ENCODE data around the gene FBXL7.

Gene FBXL7

GRCh38 chr5:15703901-15704300 is 203.9 kb downstream of the FBXL7 start:
- Histone ChIP-seq H3K27ac (ENCODE audit: low read depth, low read length) (no peak overlapping the region), H3K36me3 (ENCODE audit: control insufficient read depth in 5 of 5, insufficient read depth in 5 of 5, low read length in 5 of 5) (no peaks in the 10 kb centered on the region), H3K27me3 (ENCODE audit: control insufficient read depth in 5 of 5, insufficient read depth in 4 of 5, low read length in 5 of 5) (no peaks in the 10 kb centered on the region), H3K9me3 (ENCODE audit: control insufficient read depth in 5 of 5, low read length in 5 of 5) (no peaks in the 10 kb centered on the region), H3K4me3 (ENCODE audit: low read depth in 1 of 5, low read length in 5 of 5) (no peak overlapping the region), H3K4me1 (ENCODE audit: control insufficient read depth in 5 of 5, insufficient read depth in 5 of 5, low read length in 5 of 5) (peaks cover 0 to 9% (median 6%) of the 10 kb centered on the region in 5 donors), H3K9ac (ENCODE audit: low read length in 5 of 5) (no peak overlapping the region)

DNA sequence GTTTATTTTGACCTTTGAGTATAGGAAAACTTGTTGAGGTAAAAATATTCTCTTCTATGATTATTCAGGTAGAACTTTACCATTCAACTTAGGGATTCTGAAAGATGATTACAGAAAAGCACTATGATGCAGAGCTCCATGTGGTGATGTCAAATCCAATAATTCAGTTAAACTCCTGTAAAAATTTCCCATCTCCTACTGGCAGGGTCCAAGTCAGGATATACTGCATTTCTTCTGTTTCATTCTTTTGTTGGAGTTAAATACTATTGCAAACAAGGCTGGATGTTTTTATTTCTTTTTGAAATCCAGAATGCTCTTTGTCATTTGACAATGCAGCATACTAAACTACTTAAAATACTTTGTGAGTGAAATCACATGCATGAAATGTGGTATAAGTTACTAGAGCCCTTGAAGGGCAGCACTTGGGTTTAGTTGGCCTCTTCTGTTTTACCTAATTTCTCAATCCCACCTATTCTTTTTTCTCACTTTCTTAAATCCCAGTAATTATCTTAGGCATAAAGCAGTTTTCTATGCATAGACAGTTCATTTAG is 204.5 kb downstream of the FBXL7 start:
- Histone ChIP-seq H3K36me3 (ENCODE audit: control insufficient read depth in 5 of 5, insufficient read depth in 5 of 5, low read length in 5 of 5) (no peaks in the 10 kb centered on the region), H3K4me3 (ENCODE audit: low read depth in 1 of 5, low read length in 5 of 5) (no peak overlapping the region), H3K27ac (ENCODE audit: low read depth, low read length) (no peak overlapping the region), H3K9me3 (ENCODE audit: control insufficient read depth in 5 of 5, low read length in 5 of 5) (no peaks in the 10 kb centered on the region), H3K27me3 (ENCODE audit: control insufficient read depth in 5 of 5, insufficient read depth in 4 of 5, low read length in 5 of 5) (no peaks in the 10 kb centered on the region), H3K4me1 (ENCODE audit: control insufficient read depth in 5 of 5, insufficient read depth in 5 of 5, low read length in 5 of 5) (peaks cover 0 to 9% (median 6%) of the 10 kb centered on the region in 5 donors), H3K9ac (ENCODE audit: low read length in 5 of 5) (no peak overlapping the region)

DNA sequence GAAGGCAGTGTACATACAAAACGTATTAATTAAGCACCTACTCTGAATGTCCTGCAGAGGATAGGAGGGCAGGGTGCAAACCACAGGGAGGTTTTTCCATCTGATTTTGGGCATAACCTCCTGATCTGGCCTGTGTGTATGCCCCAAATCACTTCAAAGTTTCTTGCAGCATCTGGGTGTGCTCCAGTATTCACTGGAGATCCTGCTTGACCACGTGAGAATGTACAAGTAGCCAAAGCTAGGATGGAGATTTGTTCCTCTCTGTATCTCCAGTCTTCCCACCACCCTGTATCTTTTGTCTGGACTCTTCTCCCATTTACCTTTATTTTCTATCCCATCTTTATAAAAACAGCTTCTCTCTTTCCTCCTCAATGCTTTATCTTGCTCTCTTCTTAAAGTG is 207.7 kb downstream of the FBXL7 start:
- H3K27ac ChIP-seq (ENCODE audit: low read depth, low read length) = no peak overlapping the region
- no peaks in the 10 kb centered on the region for H3K36me3 ChIP-seq (ENCODE audit: control insufficient read depth in 5 of 5, insufficient read depth in 5 of 5, low read length in 5 of 5)
- no peaks in the 10 kb centered on the region for H3K9me3 ChIP-seq (ENCODE audit: control insufficient read depth in 5 of 5, low read length in 5 of 5)
- H3K4me3 ChIP-seq (ENCODE audit: low read depth in 1 of 5, low read length in 5 of 5) = no peak overlapping the region
- no peak overlapping the region for H3K9ac ChIP-seq (ENCODE audit: low read length in 5 of 5)
- H3K4me1 ChIP-seq (ENCODE audit: control insufficient read depth in 5 of 5, insufficient read depth in 5 of 5, low read length in 5 of 5) = peaks cover 0 to 4% (median 0%) of the 10 kb centered on the region in 5 donors
- H3K27me3 ChIP-seq (ENCODE audit: control insufficient read depth in 5 of 5, insufficient read depth in 4 of 5, low read length in 5 of 5) = no peaks in the 10 kb centered on the region

- H3K27me3 ChIP-seq (ENCODE audit: control insufficient read depth in 5 of 5, insufficient read depth in 4 of 5, low read length in 5 of 5) = no peaks in the 10 kb centered on the region
- H3K4me1 ChIP-seq (ENCODE audit: control insufficient read depth in 5 of 5, insufficient read depth in 5 of 5, low read length in 5 of 5) = peaks cover 0 to 13% (median 0%) of the 10 kb centered on the region in 5 donors
- no peaks in the 10 kb centered on the region for H3K36me3 ChIP-seq (ENCODE audit: control insufficient read depth in 5 of 5, insufficient read depth in 5 of 5, low read length in 5 of 5)
- no peak overlapping the region for H3K4me3 ChIP-seq (ENCODE audit: low read depth in 1 of 5, low read length in 5 of 5)
- no peaks in the 10 kb centered on the region for H3K9me3 ChIP-seq (ENCODE audit: control insufficient read depth in 5 of 5, low read length in 5 of 5)
- no peak overlapping the region for H3K9ac ChIP-seq (ENCODE audit: low read length in 5 of 5)
- no peak overlapping the region for H3K27ac ChIP-seq (ENCODE audit: low read depth, low read length)
Observed at GRCh38 chr5:15711892-15712291, 211.9 kb downstream of the FBXL7 start.

DNA sequence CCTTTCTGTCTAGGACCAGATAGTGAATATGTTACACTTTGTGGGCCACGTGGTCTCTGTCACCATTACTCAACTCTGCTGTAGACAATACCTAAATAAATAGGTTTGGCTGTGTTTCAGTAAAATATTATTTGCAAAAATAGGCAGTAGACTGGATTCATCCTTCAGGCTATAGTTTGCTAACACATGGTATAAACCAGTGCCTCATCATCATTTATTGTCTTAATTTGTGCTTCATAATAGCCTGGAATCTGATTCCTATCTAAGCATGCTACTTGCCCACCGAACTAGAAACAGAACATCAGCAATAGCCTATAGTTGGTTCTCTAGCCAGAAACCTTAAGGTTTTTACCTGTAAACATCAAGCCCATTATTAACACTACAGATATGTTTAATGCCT is 215.6 kb downstream of the FBXL7 start:
- no peak overlapping the region for H3K4me3 ChIP-seq (ENCODE audit: low read depth in 1 of 5, low read length in 5 of 5)
- no peak overlapping the region for H3K9ac ChIP-seq (ENCODE audit: low read length in 5 of 5)
- H3K9me3 ChIP-seq (ENCODE audit: control insufficient read depth in 5 of 5, low read length in 5 of 5) = no peaks in the 10 kb centered on the region
- no peaks in the 10 kb centered on the region for H3K27me3 ChIP-seq (ENCODE audit: control insufficient read depth in 5 of 5, insufficient read depth in 4 of 5, low read length in 5 of 5)
- no peaks in the 10 kb centered on the region for H3K36me3 ChIP-seq (ENCODE audit: control insufficient read depth in 5 of 5, insufficient read depth in 5 of 5, low read length in 5 of 5)
- no peak overlapping the region for H3K27ac ChIP-seq (ENCODE audit: low read depth, low read length)
- H3K4me1 ChIP-seq (ENCODE audit: control insufficient read depth in 5 of 5, insufficient read depth in 5 of 5, low read length in 5 of 5) = peaks cover 0 to 11% (median 0%) of the 10 kb centered on the region in 5 donors

GRCh38 chr5:15715967-15716366 is 216.0 kb downstream of the FBXL7 start:
- Histone ChIP-seq H3K4me1 (ENCODE audit: control insufficient read depth in 5 of 5, insufficient read depth in 5 of 5, low read length in 5 of 5) (peaks cover 0 to 11% (median 0%) of the 10 kb centered on the region in 5 donors), H3K36me3 (ENCODE audit: control insufficient read depth in 5 of 5, insufficient read depth in 5 of 5, low read length in 5 of 5) (no peaks in the 10 kb centered on the region), H3K9me3 (ENCODE audit: control insufficient read depth in 5 of 5, low read length in 5 of 5) (no peaks in the 10 kb centered on the region), H3K27ac (ENCODE audit: low read depth, low read length) (no peak overlapping the region), H3K4me3 (ENCODE audit: low read depth in 1 of 5, low read length in 5 of 5) (no peak overlapping the region), H3K9ac (ENCODE audit: low read length in 5 of 5) (no peak overlapping the region), H3K27me3 (ENCODE audit: control insufficient read depth in 5 of 5, insufficient read depth in 4 of 5, low read length in 5 of 5) (no peaks in the 10 kb centered on the region)

DNA sequence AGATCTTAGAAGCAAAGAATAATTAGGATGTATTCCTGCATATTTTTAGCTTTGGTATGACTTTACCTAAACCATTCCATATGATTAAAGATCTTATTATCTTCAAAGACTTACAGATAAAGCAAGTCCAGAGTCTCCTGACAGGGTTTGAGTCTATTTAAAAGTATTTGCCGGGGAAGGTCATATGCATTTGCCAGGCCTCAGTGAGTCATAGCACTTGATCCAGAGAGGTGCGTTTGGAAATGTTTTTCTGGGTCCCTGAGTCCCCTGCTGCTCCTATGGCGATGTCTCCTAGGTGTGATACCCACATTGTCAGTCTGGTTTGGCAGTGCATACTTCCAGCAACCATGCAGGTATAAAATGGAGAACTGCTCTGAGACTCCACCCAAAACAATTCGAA is 217.0 kb downstream of the FBXL7 start:
- H3K27me3 ChIP-seq (ENCODE audit: control insufficient read depth in 5 of 5, insufficient read depth in 4 of 5, low read length in 5 of 5) = no peaks in the 10 kb centered on the region
- no peak overlapping the region for H3K9ac ChIP-seq (ENCODE audit: low read length in 5 of 5)
- no peak overlapping the region for H3K4me3 ChIP-seq (ENCODE audit: low read depth in 1 of 5, low read length in 5 of 5)
- peaks cover 0 to 11% (median 0%) of the 10 kb centered on the region in 5 donors for H3K4me1 ChIP-seq (ENCODE audit: control insufficient read depth in 5 of 5, insufficient read depth in 5 of 5, low read length in 5 of 5)
- no peak overlapping the region for H3K27ac ChIP-seq (ENCODE audit: low read depth, low read length)
- H3K36me3 ChIP-seq (ENCODE audit: control insufficient read depth in 5 of 5, insufficient read depth in 5 of 5, low read length in 5 of 5) = no peaks in the 10 kb centered on the region
- no peaks in the 10 kb centered on the region for H3K9me3 ChIP-seq (ENCODE audit: control insufficient read depth in 5 of 5, low read length in 5 of 5)

DNA sequence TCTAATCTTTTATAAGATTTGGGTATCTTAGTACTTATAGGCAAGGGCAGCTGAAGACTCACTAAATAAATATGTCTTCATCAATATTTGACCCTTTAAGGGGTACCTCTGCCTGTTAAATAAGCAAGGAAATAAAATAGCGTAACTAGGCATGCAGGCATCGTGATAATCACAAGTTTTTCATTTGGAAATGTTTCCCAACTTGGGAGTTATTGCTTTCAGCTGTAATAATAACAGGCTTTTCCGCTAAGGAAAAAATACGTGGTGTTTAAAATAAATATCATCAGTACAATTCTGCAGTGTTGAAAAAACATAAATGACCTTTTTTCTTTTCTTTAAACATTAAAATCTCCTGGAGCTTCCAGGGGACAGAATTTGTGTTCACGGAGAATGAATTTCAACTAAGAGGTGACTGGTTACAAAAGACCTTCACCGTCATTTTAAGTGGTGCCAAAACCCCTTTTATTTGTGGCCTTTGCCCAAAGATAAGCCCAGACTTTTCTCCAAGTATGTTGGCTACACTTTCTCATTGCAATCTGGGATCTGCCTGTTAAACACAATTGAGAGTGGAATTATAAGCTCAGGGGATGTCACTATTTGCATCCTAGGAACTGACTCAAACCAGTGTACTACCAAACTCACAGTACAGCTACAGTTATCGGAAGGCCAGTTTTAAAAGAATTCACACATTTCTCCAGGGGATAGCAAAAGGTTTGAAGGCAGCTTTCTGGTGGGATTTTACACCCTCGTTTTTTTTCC is 218.6 kb downstream of the FBXL7 start:
- Histone ChIP-seq H3K27ac (ENCODE audit: low read depth, low read length) (no peak overlapping the region), H3K4me1 (ENCODE audit: control insufficient read depth in 5 of 5, insufficient read depth in 5 of 5, low read length in 5 of 5) (peaks cover 0 to 11% (median 0%) of the 10 kb centered on the region in 5 donors), H3K27me3 (ENCODE audit: control insufficient read depth in 5 of 5, insufficient read depth in 4 of 5, low read length in 5 of 5) (no peaks in the 10 kb centered on the region), H3K4me3 (ENCODE audit: low read depth in 1 of 5, low read length in 5 of 5) (no peak overlapping the region), H3K9me3 (ENCODE audit: control insufficient read depth in 5 of 5, low read length in 5 of 5) (no peaks in the 10 kb centered on the region), H3K9ac (ENCODE audit: low read length in 5 of 5) (no peak overlapping the region), H3K36me3 (ENCODE audit: control insufficient read depth in 5 of 5, insufficient read depth in 5 of 5, low read length in 5 of 5) (no peaks in the 10 kb centered on the region)

DNA sequence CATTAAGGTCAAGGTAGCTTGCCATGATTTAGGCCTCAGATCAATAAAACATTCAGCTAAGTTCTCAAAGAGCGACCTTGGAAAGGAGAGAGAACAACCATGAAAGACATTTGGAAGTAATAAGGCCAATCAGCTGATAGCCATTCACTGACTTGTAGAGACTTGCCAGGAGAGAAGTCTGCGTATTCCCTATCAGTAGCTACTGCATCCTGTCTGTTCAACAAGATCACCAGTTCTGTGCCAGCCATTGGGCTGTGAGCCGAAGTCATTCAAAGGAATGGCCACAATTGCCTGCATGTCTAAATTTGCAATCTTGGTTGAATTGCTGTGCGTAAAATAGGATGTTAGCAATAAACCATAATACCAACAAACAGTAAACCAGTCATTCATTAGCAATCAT is 219.8 kb downstream of the FBXL7 start:
- H3K36me3 ChIP-seq (ENCODE audit: control insufficient read depth in 5 of 5, insufficient read depth in 5 of 5, low read length in 5 of 5) = no peaks in the 10 kb centered on the region
- H3K9ac ChIP-seq (ENCODE audit: low read length in 5 of 5) = no peak overlapping the region

DNA sequence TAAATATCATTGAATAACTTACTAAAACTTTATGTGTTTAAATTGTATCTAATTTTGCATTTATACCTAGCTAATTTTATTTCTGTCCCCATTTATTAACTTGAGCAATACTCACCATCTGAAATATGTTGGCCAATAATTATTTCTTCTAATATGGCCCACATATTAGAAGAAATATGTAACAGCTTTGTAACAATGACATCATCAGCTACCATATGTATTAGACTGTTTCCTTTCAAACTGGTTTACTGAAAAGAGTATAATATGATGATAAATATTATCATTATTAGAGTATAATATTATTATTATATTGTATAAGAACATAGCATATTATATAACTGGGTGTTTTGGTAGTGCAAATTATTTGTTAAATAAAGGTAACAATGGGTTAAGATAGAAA is 220.5 kb downstream of the FBXL7 start:
- Histone ChIP-seq H3K27ac (ENCODE audit: low read depth, low read length) (no peak overlapping the region), H3K36me3 (ENCODE audit: control insufficient read depth in 5 of 5, insufficient read depth in 5 of 5, low read length in 5 of 5) (no peaks in the 10 kb centered on the region), H3K4me3 (ENCODE audit: low read depth in 1 of 5, low read length in 5 of 5) (no peak overlapping the region), H3K9ac (ENCODE audit: low read length in 5 of 5) (no peak overlapping the region), H3K9me3 (ENCODE audit: control insufficient read depth in 5 of 5, low read length in 5 of 5) (peaks cover 2 to 8% (median 4%) of the 10 kb centered on the region in 5 donors), H3K4me1 (ENCODE audit: control insufficient read depth in 5 of 5, insufficient read depth in 5 of 5, low read length in 5 of 5) (peaks cover 0 to 11% (median 0%) of the 10 kb centered on the region in 5 donors), H3K27me3 (ENCODE audit: control insufficient read depth in 5 of 5, insufficient read depth in 4 of 5, low read length in 5 of 5) (no peaks in the 10 kb centered on the region)

More for the DNA sequence above, 219.8 kb downstream of the FBXL7 start:
- Histone ChIP-seq H3K4me1 (ENCODE audit: control insufficient read depth in 5 of 5, insufficient read depth in 5 of 5, low read length in 5 of 5) (peaks cover 0 to 11% (median 0%) of the 10 kb centered on the region in 5 donors), H3K4me3 (ENCODE audit: low read depth in 1 of 5, low read length in 5 of 5) (no peak overlapping the region), H3K9me3 (ENCODE audit: control insufficient read depth in 5 of 5, low read length in 5 of 5) (peaks cover 0 to 2% (median 1%) of the 10 kb centered on the region in 5 donors), H3K27ac (ENCODE audit: low read depth, low read length) (no peak overlapping the region), H3K27me3 (ENCODE audit: control insufficient read depth in 5 of 5, insufficient read depth in 4 of 5, low read length in 5 of 5) (no peaks in the 10 kb centered on the region)
